ENCODE measurements around the gene CORO7.

CORO7 gene

DNA sequence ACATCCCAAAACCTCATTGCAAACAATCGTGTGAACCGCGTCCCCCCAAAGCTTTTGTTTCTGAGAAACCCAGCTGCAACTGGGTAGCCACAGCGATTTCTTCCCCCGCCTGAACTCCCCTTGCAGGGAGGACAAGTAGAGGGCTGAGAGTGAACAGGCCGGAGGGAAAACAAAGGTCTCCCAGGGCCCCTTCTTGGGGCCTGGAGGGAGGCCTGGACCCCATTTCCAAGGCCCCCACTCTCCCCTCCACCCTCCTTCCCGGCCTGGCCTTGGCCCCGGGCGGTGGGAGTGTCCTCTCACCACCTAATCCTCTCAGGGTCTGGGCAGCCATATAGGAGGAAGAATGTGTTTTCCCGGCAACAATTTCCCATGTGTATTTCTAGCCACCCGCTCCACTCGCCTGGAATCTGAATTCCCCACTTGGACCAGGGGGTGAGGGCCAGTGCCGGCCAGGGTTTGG lies 97.9 kb downstream of the CORO7 start:
- peak overlapping the region in 12 of 21 experiments; percentile 9 to 87 (median 74) for H3K27ac ChIP-seq
- H3K4me3 ChIP-seq: no peak overlapping the region

DNA sequence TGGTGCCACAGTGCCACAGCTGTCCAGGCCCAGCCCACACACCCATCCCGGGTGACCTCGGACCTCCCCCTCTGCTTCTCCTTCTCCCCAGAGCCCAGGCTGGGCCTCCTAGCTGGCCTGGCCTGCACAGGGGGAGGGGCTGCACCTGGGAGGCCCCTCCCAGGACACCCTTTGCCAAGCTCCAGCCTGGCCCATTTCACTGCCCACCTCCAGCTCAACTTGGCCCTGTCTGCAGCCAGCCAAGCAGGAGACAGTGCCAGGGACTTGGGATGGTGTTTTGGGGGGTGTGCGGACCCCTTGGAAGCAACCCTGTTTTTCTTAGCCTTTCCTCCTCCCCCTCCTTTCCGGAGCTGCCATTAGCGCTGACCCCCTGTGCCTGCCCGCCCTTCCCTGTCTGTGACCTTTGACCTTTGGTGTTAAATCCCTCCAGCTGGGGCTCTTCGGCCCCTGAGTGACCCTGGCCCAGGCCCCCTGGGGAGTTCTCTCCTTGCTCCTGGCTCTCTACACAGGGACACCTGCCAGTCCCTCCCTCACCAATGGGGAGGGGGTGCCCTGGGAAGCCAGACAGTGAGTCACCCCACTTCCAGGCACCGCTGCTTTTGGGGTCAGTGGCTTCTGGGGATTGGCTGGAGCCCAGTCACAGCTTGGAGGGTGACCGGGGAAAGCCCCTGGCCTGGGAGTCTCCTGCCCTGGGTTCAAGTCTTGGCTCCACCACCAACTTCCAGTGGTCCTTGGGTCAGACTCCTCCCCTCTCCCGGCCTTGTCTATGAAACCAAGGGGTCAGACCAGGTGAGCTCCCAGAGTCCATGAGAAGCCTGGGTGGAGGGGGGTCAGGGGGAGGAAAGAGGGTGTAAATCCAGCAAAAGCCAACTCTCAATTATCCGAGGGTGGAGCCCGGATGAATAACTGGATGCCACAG lies 98.6 kb downstream of the CORO7 start:
- peak overlapping the region in 6 of 7 experiments; percentile 4 to 63 (median 54) for H3K4me3 ChIP-seq
- peak overlapping the region in 12 of 21 experiments; percentile 9 to 87 (median 74) for H3K27ac ChIP-seq

DNA sequence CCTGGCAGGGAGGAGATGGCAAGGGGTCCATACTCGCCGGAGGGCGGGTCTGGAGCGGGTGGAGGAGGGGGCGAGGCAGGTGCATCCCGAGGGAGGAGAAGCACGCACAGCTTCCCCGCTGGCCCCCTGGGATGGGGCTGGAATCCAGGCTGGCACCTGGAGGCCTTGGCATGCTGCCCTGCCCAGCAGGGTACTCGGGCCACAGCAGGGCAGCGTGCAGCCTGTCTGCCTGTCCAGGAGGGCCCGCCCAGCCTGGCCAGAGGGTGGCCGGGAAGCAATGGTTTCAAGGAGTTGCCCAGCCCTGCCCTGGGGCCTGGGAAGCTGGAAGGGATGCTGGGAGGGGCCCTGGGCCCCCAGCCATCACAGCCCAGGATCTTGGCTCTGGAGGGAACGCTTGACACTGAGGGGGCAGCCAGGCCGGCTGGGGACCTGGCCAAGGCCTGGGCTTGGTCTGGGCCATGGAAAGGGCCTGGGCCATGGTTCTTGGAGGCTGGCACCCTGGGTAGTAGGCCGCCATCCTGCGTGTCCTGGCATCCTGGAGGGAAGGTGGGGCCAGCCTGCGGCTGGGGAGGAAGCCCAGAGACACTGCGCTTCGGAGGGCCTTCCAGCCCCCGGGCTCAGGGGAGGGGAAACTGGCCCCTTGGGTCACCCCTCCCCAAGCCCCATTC lies 99.4 kb downstream of the CORO7 start:
- H3K27ac ChIP-seq: peak overlapping the region in 19 of 21 experiments; percentile 2 to 87 (median 71)
- H3K4me3 ChIP-seq: peak overlapping the region; percentile 24 to 63 (median 60)

DNA sequence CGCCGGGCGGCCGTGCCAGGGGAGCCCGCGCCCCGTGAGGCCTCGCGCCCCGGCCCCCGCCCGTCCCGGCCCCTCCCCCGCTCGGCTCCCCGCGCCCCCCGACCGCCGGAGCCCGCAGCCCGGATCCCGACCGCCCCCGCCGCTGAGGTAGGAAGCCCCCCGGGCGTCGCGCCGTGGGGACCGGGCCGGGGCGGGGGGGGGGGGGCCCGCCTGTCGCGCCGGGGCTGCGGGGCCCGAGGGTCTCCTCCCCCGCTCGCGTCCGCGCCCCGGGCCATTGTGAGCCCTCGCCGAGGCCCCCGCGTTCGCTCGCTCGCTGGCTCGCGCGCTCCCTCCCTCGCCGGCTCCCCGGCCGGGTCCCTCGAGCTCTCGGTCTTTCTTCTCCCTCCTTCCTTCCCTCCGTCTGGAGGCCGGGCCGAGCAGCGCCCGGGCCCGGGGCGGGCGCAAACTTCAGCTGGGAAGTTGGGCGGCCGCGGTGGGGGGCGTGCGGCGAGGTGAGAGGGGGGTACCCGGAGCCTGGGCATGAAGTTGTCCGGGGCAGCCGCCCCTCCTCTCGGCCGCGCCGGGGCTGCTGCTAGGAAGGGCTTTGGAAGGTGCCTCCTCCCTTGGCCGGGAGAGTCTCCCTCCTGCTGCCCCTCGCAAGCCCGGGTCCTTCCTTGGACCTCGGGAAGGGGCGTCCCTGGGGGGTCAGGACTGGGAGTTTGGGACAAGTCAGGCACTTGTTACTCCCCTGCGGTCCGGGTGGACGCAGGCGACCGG lies 100.1 kb downstream of the CORO7 start:
- Histone ChIP-seq H3K27ac (peak overlapping the region in 20 of 21 experiments; percentile 2 to 87 (median 62)), H3K4me3 (peak overlapping the region; percentile 41 to 63 (median 60))

DNA sequence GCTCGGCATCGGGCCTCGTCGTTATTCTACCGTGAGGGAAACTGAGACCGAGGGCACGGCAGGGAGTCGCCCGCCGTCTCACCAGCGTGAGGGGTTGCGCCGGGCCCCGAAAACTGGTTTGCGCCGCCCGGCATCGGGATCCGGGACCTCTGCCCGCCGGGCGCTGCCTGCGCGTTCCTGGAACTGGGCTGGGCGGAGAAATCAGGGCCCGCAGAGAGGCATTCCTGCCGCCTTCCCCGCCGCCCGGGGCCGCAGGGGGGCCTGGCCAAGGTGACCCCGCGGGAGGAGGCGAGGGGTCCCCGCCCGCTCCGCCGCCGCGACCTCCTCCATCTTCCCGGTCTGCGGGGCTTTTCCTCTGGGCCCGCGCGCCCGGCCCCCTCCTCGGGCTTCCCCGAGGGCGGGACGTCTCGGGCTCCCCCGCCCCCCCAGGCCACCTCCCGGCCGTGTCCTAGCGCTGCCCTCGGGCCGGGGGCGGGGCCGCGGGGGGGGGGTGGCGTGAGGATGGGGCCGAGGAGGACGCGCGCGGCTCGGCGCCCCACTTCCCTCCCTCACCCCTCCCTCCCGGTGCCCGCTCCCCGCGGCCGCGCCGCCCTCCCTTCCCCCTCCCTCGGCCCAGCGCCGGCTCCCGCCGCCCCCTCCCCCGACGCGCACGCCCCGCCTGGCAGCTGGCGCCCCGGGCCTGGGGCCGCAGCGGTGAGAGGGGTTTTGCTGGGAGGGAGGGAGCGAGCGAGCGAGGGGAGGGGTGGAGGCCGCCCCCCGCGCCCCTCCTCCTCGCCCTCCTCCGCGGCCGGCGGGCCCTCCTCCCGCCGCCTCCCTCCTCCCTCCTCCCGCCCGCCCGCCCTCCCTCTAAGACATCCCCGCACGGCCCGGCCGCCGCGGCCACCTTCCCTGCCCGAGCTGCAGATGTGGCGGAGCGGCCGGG lies 100.9 kb downstream of the CORO7 start, which contains the start of gene GLIS2:
TSS of gene GLIS2 (plus strand) at position 882 of the 922 bp plus-strand sequence. CDS start 16,214 bp downstream, outside the sequence.
- Histone ChIP-seq H3K27ac (peak within 1 kb of the TSS in 20 of 21 experiments; percentile 13 to 87 (median 76)), H3K4me3 (peak within 1 kb of the TSS; percentile 41 to 63 (median 60))

DNA sequence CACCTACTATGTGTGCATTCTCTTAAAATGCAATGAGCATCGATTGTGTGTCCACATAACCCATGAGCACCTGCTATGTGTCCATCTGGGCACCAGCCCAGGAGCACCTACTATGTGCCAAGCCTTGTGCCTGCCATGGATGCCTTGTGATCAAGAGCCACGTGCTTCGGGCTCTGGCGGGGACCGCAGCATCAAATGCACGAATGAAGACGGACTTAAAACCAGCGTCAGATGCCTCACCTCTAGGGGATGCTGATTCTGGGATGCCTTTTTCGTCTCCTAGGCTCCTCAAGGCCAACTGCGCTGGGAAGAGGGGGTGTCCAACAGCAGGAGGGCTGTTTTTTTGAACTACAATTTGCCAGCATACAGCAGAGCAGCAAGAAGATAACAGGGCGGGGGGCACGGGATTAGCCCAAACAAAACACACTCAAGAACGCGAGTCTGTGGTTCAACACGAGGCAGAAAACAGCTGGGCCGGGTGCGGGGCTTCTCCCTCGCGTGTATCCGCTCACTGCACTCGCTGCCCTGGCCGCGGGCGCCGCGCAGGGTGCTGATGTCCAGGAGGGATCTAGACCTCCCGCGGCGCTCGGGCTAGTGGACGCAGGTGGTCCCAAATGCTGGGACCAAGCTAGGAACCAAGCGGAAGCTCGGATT lies 101.7 kb downstream of the CORO7 start:
- H3K27ac ChIP-seq: peak overlapping the region in 19 of 21 experiments; percentile 43 to 87 (median 75)
- peak overlapping the region; percentile 41 to 63 (median 60) for H3K4me3 ChIP-seq

DNA sequence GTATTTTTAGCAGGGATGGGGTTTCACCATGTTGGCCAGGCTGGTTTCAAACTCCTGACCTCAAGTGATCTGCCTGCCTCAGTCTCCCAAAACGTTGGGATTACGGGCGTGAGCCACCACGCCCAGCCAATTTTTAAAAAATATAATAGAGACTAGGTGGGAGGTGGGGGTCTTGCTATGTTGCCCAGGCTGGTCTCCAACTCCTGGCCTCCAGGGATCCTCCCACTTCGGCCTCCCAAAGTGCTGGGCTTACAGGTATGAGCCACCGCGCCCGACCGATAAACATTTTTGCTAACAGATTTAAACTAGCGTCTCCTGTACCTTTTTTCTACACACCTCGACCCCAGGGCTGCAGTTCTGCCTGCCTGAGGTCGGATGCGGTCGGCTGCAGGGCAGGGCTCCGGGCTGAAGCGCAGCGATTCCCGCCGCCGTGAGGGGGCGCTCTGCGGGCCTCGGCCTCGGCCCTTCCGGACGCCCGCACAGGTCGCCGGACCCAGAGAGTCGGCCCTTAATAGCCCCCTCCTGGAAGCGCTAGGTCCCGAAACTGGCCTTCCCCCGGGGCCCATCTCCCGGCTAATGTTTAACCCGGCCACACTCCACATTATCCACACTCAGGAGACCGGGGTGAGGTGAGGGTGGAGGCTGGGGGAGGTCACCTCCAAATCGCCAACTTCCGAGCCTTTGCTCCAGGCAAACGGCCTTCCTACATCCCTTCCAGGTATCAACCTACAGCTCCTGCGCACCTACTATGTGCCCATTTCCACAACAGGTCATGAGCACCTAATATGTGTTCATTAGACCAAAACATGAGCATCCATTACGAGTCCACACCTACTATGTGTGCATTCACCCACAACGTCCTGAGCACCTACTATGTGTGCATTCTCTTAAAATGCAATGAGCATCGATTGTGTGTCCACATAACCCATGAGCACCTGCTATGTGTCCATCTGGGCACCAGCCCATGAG lies 102.5 kb downstream of the CORO7 start:
- Histone ChIP-seq H3K4me3 (no peak overlapping the region), H3K27ac (peak overlapping the region in 1 of 21 experiments; percentile 87)

DNA sequence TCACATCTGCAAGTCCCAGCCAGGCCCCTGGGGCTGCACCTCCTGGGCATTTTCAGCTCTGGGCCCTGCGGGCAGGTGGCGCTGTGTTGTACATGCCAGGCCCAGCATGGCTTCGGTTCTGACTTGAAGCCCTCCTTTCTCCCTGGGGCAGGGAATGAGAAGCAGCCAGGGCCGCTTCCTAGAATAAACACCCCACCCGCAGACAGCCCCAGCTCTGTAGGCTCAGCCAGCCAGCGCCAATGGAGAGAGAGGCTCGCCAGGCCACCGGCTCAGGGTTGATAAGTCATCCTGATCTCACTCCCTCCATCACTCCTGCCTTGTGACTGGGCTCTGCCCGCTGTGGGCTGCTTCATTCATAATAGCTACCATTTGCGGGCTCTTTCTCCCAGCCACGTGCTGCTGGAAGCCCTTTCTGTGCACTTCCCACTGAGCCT lies 106.5 kb downstream of the CORO7 start:
- no peak overlapping the region for H3K4me3 ChIP-seq
- H3K27ac ChIP-seq: peak overlapping the region in 8 of 21 experiments; percentile 8 to 58 (median 34)

DNA sequence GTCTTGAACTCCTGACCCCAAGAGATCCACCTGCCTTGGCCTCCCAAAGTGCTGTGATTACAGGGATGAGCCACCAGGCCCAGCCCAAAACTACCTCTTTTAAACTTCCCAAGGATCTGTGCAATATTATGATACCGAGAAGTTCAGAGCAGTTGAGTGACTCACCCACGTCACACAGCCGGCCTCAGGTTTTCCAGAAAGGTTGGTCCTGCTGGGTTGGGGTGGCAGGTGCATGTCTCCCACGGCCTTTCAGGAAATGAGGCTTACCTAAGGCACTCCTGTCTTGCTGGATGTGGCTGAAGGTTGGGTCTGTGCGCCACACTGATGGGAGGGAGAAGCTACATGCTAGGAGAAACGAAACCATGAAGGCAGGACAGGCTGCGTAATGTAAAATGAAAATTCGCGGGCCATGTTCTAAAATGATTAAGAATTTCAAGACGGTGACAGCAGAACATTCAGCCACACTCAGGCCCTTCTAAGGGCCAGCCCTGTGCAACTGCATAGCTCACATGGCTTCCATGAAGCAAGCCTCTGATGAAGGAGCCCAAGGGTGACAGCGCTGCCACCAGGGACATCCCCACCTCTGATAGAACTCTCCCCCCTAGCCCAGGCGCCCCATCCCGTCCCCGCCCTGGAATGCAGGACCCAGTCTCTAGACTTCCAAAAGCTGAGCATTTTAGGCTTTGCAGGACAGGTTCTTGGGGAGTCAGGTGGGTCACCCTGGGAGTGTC lies 107.1 kb downstream of the CORO7 start:
- Histone ChIP-seq H3K27ac (peak overlapping the region in 8 of 21 experiments; percentile 8 to 58 (median 40)), H3K4me3 (no peak overlapping the region)

DNA sequence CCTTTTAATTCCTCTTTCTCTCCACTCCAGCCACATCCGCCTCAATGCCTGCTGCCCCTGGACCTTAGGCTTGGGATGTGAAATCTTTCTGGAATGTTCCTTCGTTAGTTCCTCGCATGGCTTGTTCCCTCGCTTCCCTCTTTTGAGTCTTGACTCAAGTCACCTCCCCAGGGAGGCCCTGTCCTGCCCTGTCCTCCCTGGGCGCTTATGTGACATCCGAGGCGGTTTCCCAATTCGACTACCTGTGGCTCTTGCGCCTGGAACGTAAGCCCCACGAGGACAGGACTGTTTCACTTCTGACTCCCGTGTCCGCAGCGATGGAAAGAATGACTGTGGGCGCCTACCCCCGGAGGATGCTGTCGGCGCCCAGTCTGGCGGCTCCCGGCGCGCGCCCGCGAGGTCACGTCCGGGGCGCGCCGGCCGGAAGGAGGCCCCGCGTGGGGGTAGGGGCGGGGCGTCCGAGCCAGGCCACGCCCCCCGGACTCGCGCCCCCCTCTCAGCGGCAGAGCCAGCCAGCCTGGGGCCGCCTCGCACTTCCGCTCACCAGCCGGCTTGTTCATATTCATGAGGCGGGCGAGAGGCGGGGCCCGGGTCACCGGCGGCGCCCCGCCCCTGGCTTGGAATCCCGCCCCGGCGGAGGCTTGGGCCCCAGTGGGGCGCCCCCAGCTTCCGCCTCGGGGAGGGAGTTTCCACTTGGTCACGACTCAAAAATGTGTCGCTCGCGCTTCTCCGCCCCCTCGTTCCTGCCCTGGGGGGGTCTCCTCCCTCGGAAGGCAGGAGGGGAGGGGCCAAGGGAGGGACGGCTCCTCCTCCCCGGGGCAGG lies 109.0 kb downstream of the CORO7 start:
- H3K27ac ChIP-seq: peak overlapping the region; percentile 10 to 87 (median 68)
- peak overlapping the region; percentile 32 to 49 (median 41) for H3K4me3 ChIP-seq

DNA sequence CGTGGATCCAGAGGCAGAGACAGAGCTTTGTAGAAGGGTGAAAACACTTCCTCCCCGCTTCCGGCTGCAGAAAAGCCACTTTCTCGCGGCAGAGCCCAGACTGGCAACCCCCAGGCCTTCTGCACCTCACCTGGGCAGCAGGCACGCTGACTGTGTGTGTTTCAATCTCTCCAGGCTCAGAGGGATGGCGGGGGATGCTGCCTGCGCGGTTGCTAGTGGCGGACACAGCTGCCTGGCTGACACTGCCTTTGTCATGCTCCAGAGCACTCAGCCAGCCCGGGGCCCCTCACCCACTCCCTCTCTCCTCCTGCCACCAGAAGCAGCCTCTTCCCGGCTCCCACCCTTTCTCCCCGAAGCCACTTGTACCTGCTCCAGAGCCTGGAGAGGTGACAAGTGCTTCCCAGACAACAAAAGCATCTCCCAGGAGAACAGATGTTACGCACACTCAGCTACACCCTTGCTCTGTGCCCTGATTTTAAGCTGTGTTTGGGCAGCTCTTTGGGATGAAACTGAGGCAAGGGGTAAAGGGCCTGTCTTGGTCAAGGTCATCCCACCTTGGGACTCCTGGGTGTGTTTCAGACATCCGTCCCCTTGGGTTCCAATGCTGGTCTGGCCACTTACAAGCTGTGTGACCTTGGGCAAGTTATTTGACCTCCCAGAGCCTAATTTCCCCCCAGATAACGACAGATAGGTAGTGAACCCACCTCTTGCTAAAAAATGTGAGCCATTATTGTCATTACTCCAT lies 109.8 kb downstream of the CORO7 start:
- Histone ChIP-seq H3K4me3 (peak overlapping the region; percentile 32 to 49 (median 41)), H3K27ac (peak overlapping the region in 20 of 21 experiments; percentile 10 to 87 (median 69))

Data from skin epidermis (tissue), 12 donors.